Measurements from ENCODE around the gene IRF9.

The IRF9 gene

GRCh38 chr14:24177041-24177825 lies 16.2 kb downstream of the IRF9 start:
- DNase-seq (ENCODE audit: low read depth in 1 of 2, low spot score in 1 of 2) = no peak

- DNase-seq (ENCODE audit: low read depth in 1 of 2, low spot score in 1 of 2) = no peak
Observed at GRCh38 chr14:24177891-24178290, 16.8 kb downstream of the IRF9 start.

- DNase-seq (ENCODE audit: low read depth in 1 of 2, low spot score in 1 of 2) = no peak
Observed at GRCh38 chr14:24178399-24179178, 17.5 kb downstream of the IRF9 start.

- DNase-seq (ENCODE audit: low read depth in 1 of 2, low spot score in 1 of 2) = no peak
Observed at GRCh38 chr14:24179294-24179960, 18.4 kb downstream of the IRF9 start.

GRCh38 chr14:24179961-24180796 lies 19.1 kb downstream of the IRF9 start:
- no peak for DNase-seq (ENCODE audit: low read depth in 1 of 2, low spot score in 1 of 2)

GRCh38 chr14:24181371-24182077 lies 20.5 kb downstream of the IRF9 start:
- DNase-seq (ENCODE audit: low read depth in 1 of 2, low spot score in 1 of 2) = no peak

GRCh38 chr14:24182110-24182882 lies 21.2 kb downstream of the IRF9 start:
- DNase-seq (ENCODE audit: low read depth in 1 of 2, low spot score in 1 of 2) = no peak

GRCh38 chr14:24183014-24183481 lies 22.0 kb downstream of the IRF9 start:
- no peak for DNase-seq (ENCODE audit: low read depth in 1 of 2, low spot score in 1 of 2)

- DNase-seq (ENCODE audit: low read depth in 1 of 2, low spot score in 1 of 2) = no peak
Observed at GRCh38 chr14:24184104-24184970, 23.3 kb downstream of the IRF9 start.

GRCh38 chr14:24185026-24185425 lies 24.0 kb downstream of the IRF9 start:
- DNase-seq (ENCODE audit: low read depth in 1 of 2, low spot score in 1 of 2) = no peak

GRCh38 chr14:24185741-24186140 lies 24.7 kb downstream of the IRF9 start:
- no peak for DNase-seq (ENCODE audit: low read depth in 1 of 2, low spot score in 1 of 2)

GRCh38 chr14:24186831-24187538 lies 25.9 kb downstream of the IRF9 start:
- no peak for DNase-seq (ENCODE audit: low read depth in 1 of 2, low spot score in 1 of 2)

GRCh38 chr14:24187539-24187915 lies 26.5 kb downstream of the IRF9 start:
- no peak for DNase-seq (ENCODE audit: low read depth in 1 of 2, low spot score in 1 of 2)

GRCh38 chr14:24188251-24189058 lies 27.4 kb downstream of the IRF9 start, which contains the start of gene IPO4:
Gene IPO4 (minus strand): TSS chr14:24188816. CDS start chr14:24188787, 29 bp downstream.
- peak; percentile 85 to 89 for DNase-seq (ENCODE audit: low read depth in 1 of 2, low spot score in 1 of 2)

- no peak for DNase-seq (ENCODE audit: low read depth in 1 of 2, low spot score in 1 of 2)
Observed at GRCh38 chr14:24189059-24189375, 28.0 kb downstream of the IRF9 start.

- DNase-seq (ENCODE audit: low read depth in 1 of 2, low spot score in 1 of 2) = no peak
Observed at GRCh38 chr14:24189460-24189859, 28.4 kb downstream of the IRF9 start.

GRCh38 chr14:24190416-24190815 lies 29.4 kb downstream of the IRF9 start:
- no peak for DNase-seq (ENCODE audit: low read depth in 1 of 2, low spot score in 1 of 2)
